Progenitor cell of endocrine pancreas (in vitro differentiated cells): ENCODE results near the gene VWA3B. TPM values are rescaled to one million over a fixed set of nuclear protein-coding genes. Genes with fewer than 3 reads are reported as not detected.

Experiments used
- DNase-seq: peaks from one replicate; pipeline ENCODE4 v3.0.0; 2021; ENCODE audit warnings: low spot score; ENCODE audit not compliant: unreplicated experiment
- H3K27ac Mint-ChIP-seq: 2 replicates; pipeline ENCODE4 v1.8.0; 2021; ENCODE audit warnings: mild to moderate bottlenecking, moderate library complexity, mixed read lengths
- H3K27me3 Mint-ChIP-seq: 2 replicates; pipeline ENCODE4 v1.8.0; 2021; ENCODE audit warnings: mixed read lengths
- H3K36me3 Mint-ChIP-seq: 2 replicates; pipeline ENCODE4 v1.8.0; 2022; ENCODE audit warnings: mixed read lengths; ENCODE audit not compliant: insufficient read depth
- H3K4me1 Mint-ChIP-seq: 2 replicates; pipeline ENCODE4 v1.8.0; 2021; ENCODE audit warnings: low read depth, mixed read lengths
- H3K4me3 Mint-ChIP-seq: 2 replicates; pipeline ENCODE4 v1.8.0; 2021; ENCODE audit warnings: low read depth, mild to moderate bottlenecking, moderate library complexity, mixed read lengths
- H3K9me3 Mint-ChIP-seq: 2 replicates; pipeline ENCODE4 v1.8.0; 2021; ENCODE audit warnings: low read depth, mixed read lengths
- total RNA-seq: library from RNA; stranded (reverse); gene quantifications from 2 replicates; pipeline ENCODE4 v1.2.1, GENCODE V29; 2021
- TF ChIP-seq, protein P1 (sequence below): fragments of 200-600 bp; sonication (generic); IDR thresholded peaks from one replicate; pipeline ENCODE4 v1.5.0; 2021; ENCODE audit warnings: antibody characterized with exemption, mild to moderate bottlenecking; ENCODE audit not compliant: unreplicated experiment

VWA3B gene
- total RNA-seq, 1 donor from 2014 or later, result 0.12 TPM

- Mint-ChIP-seq H3K9me3 (peaks cover 3% of the 10 kb centered on the region), H3K27ac (no peak overlapping the region), H3K36me3 (no peaks in the 10 kb centered on the region), H3K27me3 (peaks cover 19% of the 10 kb centered on the region), H3K4me3 (no peak overlapping the region), H3K4me1 (peaks cover 2% of the 10 kb centered on the region)
- no peak for DNase-seq
- TF ChIP-seq, protein P1, sequence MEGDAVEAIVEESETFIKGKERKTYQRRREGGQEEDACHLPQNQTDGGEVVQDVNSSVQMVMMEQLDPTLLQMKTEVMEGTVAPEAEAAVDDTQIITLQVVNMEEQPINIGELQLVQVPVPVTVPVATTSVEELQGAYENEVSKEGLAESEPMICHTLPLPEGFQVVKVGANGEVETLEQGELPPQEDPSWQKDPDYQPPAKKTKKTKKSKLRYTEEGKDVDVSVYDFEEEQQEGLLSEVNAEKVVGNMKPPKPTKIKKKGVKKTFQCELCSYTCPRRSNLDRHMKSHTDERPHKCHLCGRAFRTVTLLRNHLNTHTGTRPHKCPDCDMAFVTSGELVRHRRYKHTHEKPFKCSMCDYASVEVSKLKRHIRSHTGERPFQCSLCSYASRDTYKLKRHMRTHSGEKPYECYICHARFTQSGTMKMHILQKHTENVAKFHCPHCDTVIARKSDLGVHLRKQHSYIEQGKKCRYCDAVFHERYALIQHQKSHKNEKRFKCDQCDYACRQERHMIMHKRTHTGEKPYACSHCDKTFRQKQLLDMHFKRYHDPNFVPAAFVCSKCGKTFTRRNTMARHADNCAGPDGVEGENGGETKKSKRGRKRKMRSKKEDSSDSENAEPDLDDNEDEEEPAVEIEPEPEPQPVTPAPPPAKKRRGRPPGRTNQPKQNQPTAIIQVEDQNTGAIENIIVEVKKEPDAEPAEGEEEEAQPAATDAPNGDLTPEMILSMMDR, result no peak
These were observed 85.3 kb downstream of the VWA3B start for GRCh38 chr2:98172150-98172765.

- Mint-ChIP-seq H3K4me3 (no peak overlapping the region), H3K27ac (no peak overlapping the region), H3K27me3 (peaks cover 24% of the 10 kb centered on the region), H3K9me3 (peaks cover 3% of the 10 kb centered on the region), H3K4me1 (peaks cover 2% of the 10 kb centered on the region), H3K36me3 (no peaks in the 10 kb centered on the region)
- TF ChIP-seq, protein P1, result no peak
- no peak for DNase-seq
These were observed 86.0 kb downstream of the VWA3B start for GRCh38 chr2:98172951-98173350.

- Mint-ChIP-seq H3K36me3 (no peaks in the 10 kb centered on the region), H3K9me3 (peaks cover 3% of the 10 kb centered on the region), H3K27ac (no peak overlapping the region), H3K27me3 (peaks cover 28% of the 10 kb centered on the region), H3K4me1 (peaks cover 2% of the 10 kb centered on the region), H3K4me3 (no peak overlapping the region)
- no peak for DNase-seq
- TF ChIP-seq, protein P1, result no peak
These were observed 88.8 kb downstream of the VWA3B start for GRCh38 chr2:98175811-98176210.

GRCh38 chr2:98177286-98177685, 90.3 kb downstream of the VWA3B start:
- Mint-ChIP-seq H3K36me3 (no peaks in the 10 kb centered on the region), H3K4me3 (no peak overlapping the region), H3K9me3 (no peaks in the 10 kb centered on the region), H3K4me1 (peaks cover 2% of the 10 kb centered on the region), H3K27me3 (peaks cover 28% of the 10 kb centered on the region), H3K27ac (no peak overlapping the region)
- no peak for DNase-seq
- TF ChIP-seq, protein P1, result no peak

DNA sequence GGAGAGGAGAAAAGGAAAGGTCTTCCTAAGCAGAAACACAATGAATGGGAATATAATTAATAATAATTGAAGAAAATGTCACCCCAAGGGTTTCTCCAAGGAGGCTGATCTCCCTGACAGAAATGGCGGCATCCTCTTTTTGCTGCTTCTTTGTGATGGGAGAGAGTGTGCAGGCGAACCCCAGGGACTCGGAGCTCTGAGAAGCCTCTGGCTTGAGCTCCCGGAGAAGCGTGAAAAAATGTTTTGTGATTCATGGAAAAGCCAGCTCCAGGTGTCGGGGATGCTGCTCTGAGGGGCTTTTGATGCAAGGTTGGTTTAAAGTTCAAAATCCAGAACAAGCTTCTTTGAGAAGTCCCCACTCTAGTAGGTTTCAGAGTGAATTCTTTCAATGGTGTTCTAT, 91.0 kb downstream of the VWA3B start:
- Mint-ChIP-seq H3K36me3 (no peaks in the 10 kb centered on the region), H3K27me3 (peaks cover 28% of the 10 kb centered on the region), H3K27ac (no peak overlapping the region), H3K4me3 (no peak overlapping the region), H3K9me3 (no peaks in the 10 kb centered on the region), H3K4me1 (peaks cover 2% of the 10 kb centered on the region)
- TF ChIP-seq, protein P1, result no peak
- no peak for DNase-seq
